ENCODE results near the gene IL15RA.

The IL15RA gene

GRCh38 chr10:5935628-5936027, 41.7 kb downstream of the IL15RA start:
- DNase-seq (ENCODE audit: extremely low read depth, insufficient read length), result no peak
- Histone ChIP-seq H3K4me3 (replicated peaks; ENCODE audit: low read depth, low read length) (no peak overlapping the region), H3K27me3 (replicated peaks; ENCODE audit: control insufficient read depth, insufficient read depth, low read length) (no peaks in the 10 kb centered on the region), H3K36me3 (ENCODE audit: control insufficient read depth, insufficient read depth, low read length) (peaks cover 25% of the 10 kb centered on the region)
- TF ChIP-seq CTCF (IDR thresholded peaks at IDR 0.05; ENCODE audit: insufficient read depth, low read length, poor library complexity, severe bottlenecking), result no peak

GRCh38 chr10:5933909-5934546, 43.3 kb downstream of the IL15RA start:
- H3K27me3 ChIP-seq (replicated peaks; ENCODE audit: control insufficient read depth, insufficient read depth, low read length), result no peaks in the 10 kb centered on the region
- peaks cover 30% of the 10 kb centered on the region for H3K36me3 ChIP-seq (ENCODE audit: control insufficient read depth, insufficient read depth, low read length)
- no peak overlapping the region for H3K4me3 ChIP-seq (replicated peaks; ENCODE audit: low read depth, low read length)
- TF ChIP-seq CTCF (IDR thresholded peaks at IDR 0.05; ENCODE audit: insufficient read depth, low read length, poor library complexity, severe bottlenecking), result no peak
- DNase-seq (ENCODE audit: extremely low read depth, insufficient read length), result no peak

- no peaks in the 10 kb centered on the region for H3K27me3 ChIP-seq (replicated peaks; ENCODE audit: control insufficient read depth, insufficient read depth, low read length)
- H3K36me3 ChIP-seq (ENCODE audit: control insufficient read depth, insufficient read depth, low read length), result peaks cover 28% of the 10 kb centered on the region
- no peak for TF ChIP-seq CTCF (IDR thresholded peaks at IDR 0.05; ENCODE audit: insufficient read depth, low read length, poor library complexity, severe bottlenecking)
- no peak overlapping the region for H3K4me3 ChIP-seq (replicated peaks; ENCODE audit: low read depth, low read length)
- DNase-seq (ENCODE audit: extremely low read depth, insufficient read length), result no peak
Measured at GRCh38 chr10:5932345-5932744, 45.0 kb downstream of the IL15RA start.

- no peak overlapping the region for H3K4me3 ChIP-seq (replicated peaks; ENCODE audit: low read depth, low read length)
- H3K27me3 ChIP-seq (replicated peaks; ENCODE audit: control insufficient read depth, insufficient read depth, low read length), result no peaks in the 10 kb centered on the region
- H3K36me3 ChIP-seq (ENCODE audit: control insufficient read depth, insufficient read depth, low read length), result peaks cover 25% of the 10 kb centered on the region
- DNase-seq (ENCODE audit: extremely low read depth, insufficient read length), result no peak
- TF ChIP-seq CTCF (IDR thresholded peaks at IDR 0.05; ENCODE audit: insufficient read depth, low read length, poor library complexity, severe bottlenecking), result no peak
Measured at GRCh38 chr10:5930272-5930671, 47.1 kb downstream of the IL15RA start.

- H3K27me3 ChIP-seq (replicated peaks; ENCODE audit: control insufficient read depth, insufficient read depth, low read length), result no peaks in the 10 kb centered on the region
- H3K4me3 ChIP-seq (replicated peaks; ENCODE audit: low read depth, low read length), result no peak overlapping the region
- H3K36me3 ChIP-seq (ENCODE audit: control insufficient read depth, insufficient read depth, low read length), result peaks cover 31% of the 10 kb centered on the region
- TF ChIP-seq CTCF (IDR thresholded peaks at IDR 0.05; ENCODE audit: insufficient read depth, low read length, poor library complexity, severe bottlenecking), result no peak
- DNase-seq (ENCODE audit: extremely low read depth, insufficient read length), result no peak
Measured at GRCh38 chr10:5929442-5929841, 47.9 kb downstream of the IL15RA start.

GRCh38 chr10:5927306-5927705, 50.0 kb downstream of the IL15RA start:
- Histone ChIP-seq H3K36me3 (ENCODE audit: control insufficient read depth, insufficient read depth, low read length) (peaks cover 40% of the 10 kb centered on the region), H3K4me3 (replicated peaks; ENCODE audit: low read depth, low read length) (no peak overlapping the region), H3K27me3 (replicated peaks; ENCODE audit: control insufficient read depth, insufficient read depth, low read length) (no peaks in the 10 kb centered on the region)
- DNase-seq (ENCODE audit: extremely low read depth, insufficient read length), result no peak
- TF ChIP-seq CTCF (IDR thresholded peaks at IDR 0.05; ENCODE audit: insufficient read depth, low read length, poor library complexity, severe bottlenecking), result no peak

Measured in GM06990 (cell line).